Endothelial cell (in vitro differentiated cells): ENCODE measurements around the gene KIF13A. TPM values are rescaled to one million over a fixed set of nuclear protein-coding genes. Genes with fewer than 3 reads are reported as not detected.
"Not testable (repeated sequence)": the region's sequence is repeated elsewhere in the genome, so short reads cannot be mapped to it uniquely, and the experiment has no call there.

Experiments used
- DNase-seq: peaks from one replicate; pipeline ENCODE4 v3.0.0; 2021; ENCODE audit warnings: low spot score
- H3K27ac Mint-ChIP-seq: one replicate; pipeline ENCODE4 v1.8.0; 2021; ENCODE audit warnings: mixed read lengths, inconsistent platforms; ENCODE audit not compliant: unreplicated experiment
- H3K27me3 Mint-ChIP-seq: one replicate; pipeline ENCODE4 v1.8.0; 2021; ENCODE audit warnings: mild to moderate bottlenecking, moderate library complexity, mixed read lengths, inconsistent platforms; ENCODE audit not compliant: unreplicated experiment
- H3K36me3 Mint-ChIP-seq: one replicate; pipeline ENCODE4 v1.8.0; 2021; ENCODE audit warnings: mild to moderate bottlenecking, low read depth, mixed read lengths, inconsistent platforms; ENCODE audit not compliant: unreplicated experiment
- H3K4me1 Mint-ChIP-seq: one replicate; pipeline ENCODE4 v1.8.0; 2021; ENCODE audit warnings: mild to moderate bottlenecking, mixed read lengths, inconsistent platforms; ENCODE audit not compliant: unreplicated experiment
- H3K4me3 Mint-ChIP-seq: one replicate; pipeline ENCODE4 v1.8.0; 2021; ENCODE audit warnings: mild to moderate bottlenecking, mixed read lengths, inconsistent platforms; ENCODE audit not compliant: unreplicated experiment
- H3K9me3 Mint-ChIP-seq: one replicate; pipeline ENCODE4 v1.8.0; 2021; ENCODE audit warnings: mixed read lengths, inconsistent platforms; ENCODE audit not compliant: unreplicated experiment
- total RNA-seq: library from RNA; stranded (reverse); fragmentation: NEBNext Ultra II Directional; extraction: Animal tissue kit (Norgen Biotek cat#: 25700); gene quantifications from one replicate; pipeline ENCODE4 v1.2.1, GENCODE V29; 2021; ENCODE audit not compliant: unreplicated experiment
- TF ChIP-seq, protein P1 (sequence below): fragments of 200-600 bp; sonication (generic); IDR thresholded peaks from one replicate; pipeline ENCODE4 v1.5.0; 2021; ENCODE audit warnings: antibody characterized with exemption; ENCODE audit not compliant: unreplicated experiment

Gene KIF13A
- total RNA-seq, 1 donor from 2014 or later, result 139 TPM

GRCh38 chr6:17861361-17861760, 126.1 kb downstream of the KIF13A start:
- H3K4me3 Mint-ChIP-seq, result no peak overlapping the region
- H3K9me3 Mint-ChIP-seq, result no peaks in the 10 kb centered on the region
- no peak overlapping the region for H3K27ac Mint-ChIP-seq
- H3K27me3 Mint-ChIP-seq, result peaks cover 11% of the 10 kb centered on the region
- peaks cover 16% of the 10 kb centered on the region for H3K4me1 Mint-ChIP-seq
- DNase-seq, result no peak
- TF ChIP-seq, protein P1, sequence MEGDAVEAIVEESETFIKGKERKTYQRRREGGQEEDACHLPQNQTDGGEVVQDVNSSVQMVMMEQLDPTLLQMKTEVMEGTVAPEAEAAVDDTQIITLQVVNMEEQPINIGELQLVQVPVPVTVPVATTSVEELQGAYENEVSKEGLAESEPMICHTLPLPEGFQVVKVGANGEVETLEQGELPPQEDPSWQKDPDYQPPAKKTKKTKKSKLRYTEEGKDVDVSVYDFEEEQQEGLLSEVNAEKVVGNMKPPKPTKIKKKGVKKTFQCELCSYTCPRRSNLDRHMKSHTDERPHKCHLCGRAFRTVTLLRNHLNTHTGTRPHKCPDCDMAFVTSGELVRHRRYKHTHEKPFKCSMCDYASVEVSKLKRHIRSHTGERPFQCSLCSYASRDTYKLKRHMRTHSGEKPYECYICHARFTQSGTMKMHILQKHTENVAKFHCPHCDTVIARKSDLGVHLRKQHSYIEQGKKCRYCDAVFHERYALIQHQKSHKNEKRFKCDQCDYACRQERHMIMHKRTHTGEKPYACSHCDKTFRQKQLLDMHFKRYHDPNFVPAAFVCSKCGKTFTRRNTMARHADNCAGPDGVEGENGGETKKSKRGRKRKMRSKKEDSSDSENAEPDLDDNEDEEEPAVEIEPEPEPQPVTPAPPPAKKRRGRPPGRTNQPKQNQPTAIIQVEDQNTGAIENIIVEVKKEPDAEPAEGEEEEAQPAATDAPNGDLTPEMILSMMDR, result no peak
- peaks cover 25% of the 10 kb centered on the region for H3K36me3 Mint-ChIP-seq

- DNase-seq, result no peak
- peaks cover 29% of the 10 kb centered on the region for H3K36me3 Mint-ChIP-seq
- H3K9me3 Mint-ChIP-seq, result no peaks in the 10 kb centered on the region
- peaks cover 16% of the 10 kb centered on the region for H3K4me1 Mint-ChIP-seq
- H3K4me3 Mint-ChIP-seq, result no peak overlapping the region
- TF ChIP-seq, protein P1, result no peak
- H3K27ac Mint-ChIP-seq, result no peak overlapping the region
- H3K27me3 Mint-ChIP-seq, result peaks cover 10% of the 10 kb centered on the region
These were observed 127.6 kb downstream of the KIF13A start for GRCh38 chr6:17859846-17860245.

- Mint-ChIP-seq H3K36me3 (peaks cover 20% of the 10 kb centered on the region), H3K9me3 (no peaks in the 10 kb centered on the region), H3K27ac (no peak overlapping the region), H3K4me3 (no peak overlapping the region), H3K27me3 (peaks cover 9% of the 10 kb centered on the region), H3K4me1 (peaks cover 16% of the 10 kb centered on the region)
- TF ChIP-seq, protein P1, result no peak
- DNase-seq, result no peak
These were observed 128.9 kb downstream of the KIF13A start for GRCh38 chr6:17858584-17858983.

- peaks cover 20% of the 10 kb centered on the region for H3K36me3 Mint-ChIP-seq
- peak overlapping the region; percentile 45 for H3K27ac Mint-ChIP-seq
- not testable (repeated sequence) for H3K27me3 Mint-ChIP-seq, H3K4me3 Mint-ChIP-seq, DNase-seq, H3K9me3 Mint-ChIP-seq
- H3K4me1 Mint-ChIP-seq, result peaks cover 18% of the 10 kb centered on the region
These were observed 130.2 kb downstream of the KIF13A start for GRCh38 chr6:17857188-17857587.

DNA sequence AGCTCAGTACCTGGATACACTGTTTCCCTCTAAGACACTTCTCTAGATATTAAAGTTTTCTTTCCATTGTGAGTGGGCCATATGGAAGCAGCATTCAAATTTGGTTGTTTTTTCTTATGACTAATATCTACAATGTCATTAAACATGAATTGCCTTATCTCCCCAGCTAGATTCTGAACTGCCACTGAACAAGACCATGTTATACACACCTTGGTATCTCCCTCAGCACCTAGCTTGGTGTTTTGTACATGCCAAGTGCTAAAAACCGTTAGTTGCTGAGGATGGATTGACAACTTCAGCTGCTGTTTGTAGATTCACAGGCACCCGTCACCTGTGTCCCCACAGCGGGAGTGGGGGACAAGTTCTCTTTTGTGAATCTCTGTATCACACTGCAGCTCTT, 131.1 kb downstream of the KIF13A start:
- no peak for DNase-seq
- Mint-ChIP-seq H3K27me3 (peaks cover 9% of the 10 kb centered on the region), H3K27ac (no peak overlapping the region), H3K4me3 (no peak overlapping the region), H3K36me3 (peaks cover 25% of the 10 kb centered on the region), H3K9me3 (no peaks in the 10 kb centered on the region), H3K4me1 (peaks cover 13% of the 10 kb centered on the region)
- TF ChIP-seq, protein P1, result no peak
